ENCODE data around the gene ABCA3. TPM values are rescaled to one million over a fixed set of nuclear protein-coding genes. Genes with fewer than 3 reads are reported as not detected.
A peak's percentile ranks its signal among the peaks of the same experiment; 100 is the strongest.

Gene ABCA3
- polyA plus RNA-seq, 3 donors = 6.6 to 7.8 (median 7.5) TPM

- DNase-seq = no peak
Measured at GRCh38 chr16:2358811-2359210, 18.3 kb upstream of the ABCA3 start.

GRCh38 chr16:2357331-2357730 lies 16.8 kb upstream of the ABCA3 start:
- DNase-seq = no peak

GRCh38 chr16:2350500-2350899 lies 10.0 kb upstream of the ABCA3 start:
- DNase-seq = no peak

- DNase-seq = no peak
Measured at GRCh38 chr16:2343211-2343610, 2.7 kb upstream of the ABCA3 start.

- DNase-seq = no peak
Measured at GRCh38 chr16:2341456-2342447, 1.2 kb upstream of the ABCA3 start.

GRCh38 chr16:2339521-2340484 lies 725 bp downstream of the ABCA3 start:
- peak; percentile 36 for DNase-seq

- DNase-seq = no peak
Measured at GRCh38 chr16:2337431-2338296, 2.9 kb downstream of the ABCA3 start.

GRCh38 chr16:2335286-2335895 lies 5.1 kb downstream of the ABCA3 start:
- no peak for DNase-seq

- DNase-seq = no peak
Measured at GRCh38 chr16:2333772-2334379, 6.7 kb downstream of the ABCA3 start.

GRCh38 chr16:2333231-2333630 lies 7.3 kb downstream of the ABCA3 start:
- no peak for DNase-seq

- DNase-seq = no peak
Measured at GRCh38 chr16:2331931-2332267, 8.6 kb downstream of the ABCA3 start.

GRCh38 chr16:2331199-2331930 lies 9.2 kb downstream of the ABCA3 start:
- no peak for DNase-seq

- no peak for DNase-seq
Measured at GRCh38 chr16:2329532-2329931, 11.0 kb downstream of the ABCA3 start.

GRCh38 chr16:2328428-2328827 lies 12.1 kb downstream of the ABCA3 start:
- no peak for DNase-seq

- no peak for DNase-seq
Measured at GRCh38 chr16:2326191-2326590, 14.3 kb downstream of the ABCA3 start.

GRCh38 chr16:2325791-2326190 lies 14.7 kb downstream of the ABCA3 start:
- no peak for DNase-seq

- no peak for DNase-seq
Measured at GRCh38 chr16:2325181-2325580, 15.3 kb downstream of the ABCA3 start.

- DNase-seq = no peak
Measured at GRCh38 chr16:2324296-2324859, 16.1 kb downstream of the ABCA3 start.

GRCh38 chr16:2323701-2324100 lies 16.8 kb downstream of the ABCA3 start:
- no peak for DNase-seq

GRCh38 chr16:2319606-2320005 lies 20.9 kb downstream of the ABCA3 start:
- DNase-seq = no peak

Data from renal pelvis (tissue), 4 donors.